Measurements from ENCODE around the gene IPO8. TPM values are rescaled to one million over a fixed set of nuclear protein-coding genes. Genes with fewer than 3 reads are reported as not detected.
"Not testable (repeated sequence)": the region's sequence is repeated elsewhere in the genome, so short reads cannot be mapped to it uniquely, and the experiment has no call there.

IPO8 gene
- total RNA-seq, 4 donors from 2014 or later, result 34.7 to 73.9 (median 44.7) TPM

DNA sequence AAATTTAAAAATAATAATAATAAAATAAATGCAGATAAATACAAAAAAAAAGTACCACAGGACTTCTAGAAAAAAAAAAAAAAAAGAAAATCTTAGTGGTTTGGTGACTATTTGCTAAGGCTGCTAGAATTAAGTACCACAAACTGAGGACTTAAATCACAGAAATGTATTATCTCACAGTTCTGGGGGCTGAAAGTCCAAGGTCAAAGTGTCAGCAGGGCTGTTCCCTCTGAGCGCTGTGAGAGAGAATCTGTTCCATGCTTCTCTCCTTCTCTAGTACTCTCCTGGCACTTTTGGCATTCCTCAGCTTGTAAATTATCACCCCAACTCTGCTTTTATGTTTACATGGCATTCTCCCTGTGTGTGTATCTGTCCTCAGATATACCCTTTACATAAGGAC is 101.2 kb downstream of the IPO8 start:
- 100% methylated on average over 1 of the region's 1 CpG for WGBS, 2 donors (ENCODE audit: low coverage in 1 of 2)
- H3K9me3 ChIP-seq, result no peaks in the 10 kb centered on the region
- H3K27ac ChIP-seq, result no peak overlapping the region
- peaks cover 0 to 2% of the 10 kb centered on the region in 2 donors for H3K36me3 ChIP-seq
- no peak overlapping the region for H3K4me3 ChIP-seq
- no peaks in the 10 kb centered on the region for H3K4me1 ChIP-seq
- H3K27me3 ChIP-seq, result no peaks in the 10 kb centered on the region
- no peak for ATAC-seq
- TF ChIP-seq POLR2AphosphoS5 (IDR thresholded peaks at IDR 0.05) (no peak), POLR2A (IDR thresholded peaks at IDR 0.05) (no peak), EP300 (IDR thresholded peaks at IDR 0.05) (no peak)
- TF ChIP-seq, protein P1, sequence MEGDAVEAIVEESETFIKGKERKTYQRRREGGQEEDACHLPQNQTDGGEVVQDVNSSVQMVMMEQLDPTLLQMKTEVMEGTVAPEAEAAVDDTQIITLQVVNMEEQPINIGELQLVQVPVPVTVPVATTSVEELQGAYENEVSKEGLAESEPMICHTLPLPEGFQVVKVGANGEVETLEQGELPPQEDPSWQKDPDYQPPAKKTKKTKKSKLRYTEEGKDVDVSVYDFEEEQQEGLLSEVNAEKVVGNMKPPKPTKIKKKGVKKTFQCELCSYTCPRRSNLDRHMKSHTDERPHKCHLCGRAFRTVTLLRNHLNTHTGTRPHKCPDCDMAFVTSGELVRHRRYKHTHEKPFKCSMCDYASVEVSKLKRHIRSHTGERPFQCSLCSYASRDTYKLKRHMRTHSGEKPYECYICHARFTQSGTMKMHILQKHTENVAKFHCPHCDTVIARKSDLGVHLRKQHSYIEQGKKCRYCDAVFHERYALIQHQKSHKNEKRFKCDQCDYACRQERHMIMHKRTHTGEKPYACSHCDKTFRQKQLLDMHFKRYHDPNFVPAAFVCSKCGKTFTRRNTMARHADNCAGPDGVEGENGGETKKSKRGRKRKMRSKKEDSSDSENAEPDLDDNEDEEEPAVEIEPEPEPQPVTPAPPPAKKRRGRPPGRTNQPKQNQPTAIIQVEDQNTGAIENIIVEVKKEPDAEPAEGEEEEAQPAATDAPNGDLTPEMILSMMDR (IDR thresholded peaks at IDR 0.05), result no peak

DNA sequence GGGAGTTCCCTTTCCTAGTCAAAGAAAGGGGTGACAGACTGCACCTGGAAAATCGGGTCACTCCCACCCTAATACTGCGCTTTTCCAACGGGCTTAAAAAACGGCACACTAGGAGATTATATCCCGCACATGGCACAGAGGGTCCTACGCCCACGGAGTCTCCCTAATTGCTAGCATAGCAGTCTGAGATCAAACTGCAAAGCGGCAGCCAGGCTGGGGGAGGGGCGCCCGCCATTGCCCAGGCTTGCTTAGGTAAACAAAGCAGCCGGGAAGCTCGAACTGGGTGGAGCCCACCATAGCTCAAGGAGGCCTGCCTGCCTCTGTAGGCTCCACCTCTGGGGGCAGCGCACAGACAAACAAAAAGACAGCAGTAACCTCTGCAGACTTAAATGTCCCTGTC is 107.1 kb downstream of the IPO8 start:
- H3K36me3 ChIP-seq, result peaks cover 0 to 14% of the 10 kb centered on the region in 2 donors
- H3K27ac ChIP-seq, H3K27me3 ChIP-seq, H3K4me3 ChIP-seq, ATAC-seq, H3K4me1 ChIP-seq, H3K9me3 ChIP-seq: not testable (repeated sequence)
- 100% methylated on average over 1 of the region's 13 CpGs; no CpG with 5 or more reads in 1 of the 2 donors for WGBS, 2 donors (ENCODE audit: low coverage in 1 of 2)

DNA sequence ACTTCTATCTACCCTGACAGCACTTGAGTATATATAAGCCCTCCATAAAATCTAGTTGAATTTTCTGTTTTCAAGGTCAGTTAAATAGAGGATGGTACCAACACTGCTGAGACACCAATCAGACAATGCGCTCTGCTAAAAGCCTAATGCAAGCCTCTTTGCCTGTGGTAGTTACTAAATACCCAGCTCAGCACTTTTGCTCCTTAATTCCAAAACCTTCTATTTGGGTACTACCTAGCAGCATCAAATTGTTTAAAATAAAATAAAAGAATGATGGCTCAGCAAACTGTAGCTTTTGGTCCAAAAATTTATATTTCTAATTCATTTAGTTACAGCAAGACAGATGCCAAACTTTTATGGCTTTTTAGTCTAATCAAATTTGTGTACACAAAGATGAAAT is 107.9 kb downstream of the IPO8 start:
- H3K4me1 ChIP-seq, result no peaks in the 10 kb centered on the region
- H3K27ac ChIP-seq, result no peak overlapping the region
- peaks cover 0 to 5% (median 0%) of the 10 kb centered on the region in 3 donors for H3K9me3 ChIP-seq
- no peaks in the 10 kb centered on the region for H3K27me3 ChIP-seq
- no peak for ATAC-seq
- peaks cover 0 to 14% of the 10 kb centered on the region in 2 donors for H3K36me3 ChIP-seq
- 93 to 100% methylated on average over 1 of the region's 1 CpG for WGBS, 2 donors (ENCODE audit: low coverage in 1 of 2)
- no peak overlapping the region for H3K4me3 ChIP-seq
- TF ChIP-seq EP300 (IDR thresholded peaks at IDR 0.05), result no peak
- TF ChIP-seq, protein P1 (IDR thresholded peaks at IDR 0.05), result no peak
- no peak for TF ChIP-seq POLR2AphosphoS5 (IDR thresholded peaks at IDR 0.05)

DNA sequence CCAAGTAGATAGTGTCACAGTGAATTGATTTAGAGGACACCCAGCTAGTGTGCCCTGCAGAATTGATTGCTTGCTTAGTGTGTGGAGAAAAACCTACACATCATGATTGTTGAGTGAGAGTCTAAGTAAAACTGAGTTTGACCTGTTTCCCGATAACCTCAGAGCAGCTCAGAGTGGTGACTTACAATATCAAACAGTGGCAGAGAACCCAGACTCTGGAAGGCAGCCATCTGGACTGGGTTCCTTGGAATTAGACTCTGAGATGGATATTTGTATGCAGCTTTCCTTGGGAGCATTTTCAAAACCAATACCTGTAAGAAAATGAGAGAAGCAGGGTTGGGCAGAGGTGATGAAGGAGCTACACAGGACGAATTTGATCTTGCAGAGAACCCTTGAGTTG is 109.8 kb downstream of the IPO8 start:
- 64 to 75% methylated on average over 1 to 2 of the region's 2 CpGs for WGBS, 2 donors (ENCODE audit: low coverage in 1 of 2)
- H3K27me3 ChIP-seq, result no peaks in the 10 kb centered on the region
- H3K27ac ChIP-seq, result no peak overlapping the region
- ATAC-seq, result no peak
- H3K9me3 ChIP-seq, result peaks cover 0 to 5% (median 0%) of the 10 kb centered on the region in 3 donors
- TF ChIP-seq EP300 (IDR thresholded peaks at IDR 0.05), result no peak
- no peak for TF ChIP-seq POLR2A (IDR thresholded peaks at IDR 0.05)
- no peak for TF ChIP-seq POLR2AphosphoS5 (IDR thresholded peaks at IDR 0.05)
- TF ChIP-seq, protein P1 (IDR thresholded peaks at IDR 0.05), result no peak
- H3K4me3 ChIP-seq, result no peak overlapping the region
- no peaks in the 10 kb centered on the region for H3K4me1 ChIP-seq
- peaks cover 0 to 14% of the 10 kb centered on the region in 2 donors for H3K36me3 ChIP-seq

DNA sequence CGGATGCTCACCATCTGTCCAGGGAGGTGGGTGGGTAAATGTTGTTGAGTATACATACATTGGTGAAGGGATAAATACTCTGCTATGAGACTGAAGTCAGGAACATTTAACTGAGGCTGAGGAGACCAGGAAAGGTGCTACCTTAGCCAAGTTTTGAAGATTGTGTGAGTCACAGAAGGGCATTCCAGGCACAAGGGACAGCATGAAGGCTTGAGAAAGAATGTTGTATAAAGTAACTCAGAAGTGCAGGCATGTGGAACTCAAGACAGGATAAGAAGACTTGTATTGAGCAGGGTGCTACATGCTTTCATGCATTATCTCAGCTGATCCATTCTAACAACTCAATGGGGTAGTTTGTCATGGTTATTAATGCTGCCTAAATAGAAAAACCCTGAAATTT is 112.7 kb downstream of the IPO8 start:
- Histone ChIP-seq H3K9me3 (no peaks in the 10 kb centered on the region), H3K36me3 (peaks cover 0 to 14% of the 10 kb centered on the region in 2 donors), H3K4me3 (no peak overlapping the region), H3K27me3 (no peaks in the 10 kb centered on the region), H3K27ac (no peak overlapping the region), H3K4me1 (no peaks in the 10 kb centered on the region)
- no peak for ATAC-seq
- no peak for TF ChIP-seq EP300 (IDR thresholded peaks at IDR 0.05)
- TF ChIP-seq, protein P1 (IDR thresholded peaks at IDR 0.05), result no peak
- no peak for TF ChIP-seq POLR2AphosphoS5 (IDR thresholded peaks at IDR 0.05)
- no peak for TF ChIP-seq POLR2A (IDR thresholded peaks at IDR 0.05)
- whole genome bisulfite sequencing, 2 donors (ENCODE audit: low coverage in 1 of 2), result 89 to 100% methylated on average over 1 of the region's 1 CpG
